H1 (cell line): Measurements from ENCODE around the gene MORF4L1. TPM values are rescaled to one million over a fixed set of nuclear protein-coding genes. Genes with fewer than 3 reads are reported as not detected.

Experiments
- CTCF ChIA-PET: fragments of 300-600 bp; sonication (Branson Sonifier 250); formaldehyde crosslinking; loops from one replicate; lab custom pipeline; 2021; ENCODE audit not compliant: partially characterized antibody; lab: Charles Lee
- POLR2A ChIA-PET: fragments of 300-600 bp; sonication (Branson Sonifier 250); formaldehyde crosslinking; loops from one replicate; lab custom pipeline; 2021; ENCODE audit warnings: inconsistent platforms; ENCODE audit not compliant: partially characterized antibody; lab: Charles Lee
- DNase-seq, 2 experiments: peaks; one replicate each; pipeline versions ENCODE4 v3.0.0 to v3.0.0-alpha.2; 2010 to 2022; ENCODE audit warnings: low spot score in 2 of 2, low read depth in 1 of 2, mixed read lengths in 1 of 2
- FAIRE-seq: peaks from 2 replicates; lab custom pipeline; 2011; peaks lifted over from hg19 to GRCh38; lab: Jason Lieb, UNC
- H2AFZ ChIP-seq: 2 replicates; pipeline ENCODE4 v1.8.1; 2012; ENCODE audit warnings: low read length, inconsistent platforms
- H2AK5ac ChIP-seq: 2 replicates; pipeline ENCODE4 v1.6.1; 2013; ENCODE audit warnings: low read depth, low read length
- H2BK120ac ChIP-seq: replicated peaks from 2 replicates; pipeline ENCODE3; 2013; ENCODE audit warnings: low read depth, low read length, inconsistent platforms
- H2BK12ac ChIP-seq: 2 replicates; pipeline ENCODE4 v1.6.1; 2013; ENCODE audit warnings: low read depth, low read length
- H2BK15ac ChIP-seq: 2 replicates; pipeline ENCODE4 v1.6.1; 2013; ENCODE audit warnings: low read length
- H2BK20ac ChIP-seq: 2 replicates; pipeline ENCODE4 v1.6.1; 2013; ENCODE audit warnings: low read length
- H2BK5ac ChIP-seq: 2 replicates; pipeline ENCODE4 v1.6.1; 2013; ENCODE audit warnings: low read depth, low read length
- H3K14ac ChIP-seq: 2 replicates; pipeline ENCODE4 v1.6.1; 2013; ENCODE audit warnings: inconsistent platforms; ENCODE audit not compliant: insufficient read length
- H3K18ac ChIP-seq: 2 replicates; pipeline ENCODE4 v1.6.1; 2013; ENCODE audit warnings: low read length; ENCODE audit errors: extremely low read depth
- H3K23ac ChIP-seq: 2 replicates; pipeline ENCODE4 v1.6.1; 2013; ENCODE audit warnings: inconsistent platforms; ENCODE audit not compliant: insufficient read length
- H3K23me2 ChIP-seq: 2 replicates; pipeline ENCODE4 v1.6.1; 2013; ENCODE audit warnings: low read depth, low read length
- H3K27ac ChIP-seq: 2 replicates; pipeline ENCODE4 v1.6.1; 2011; ENCODE audit warnings: low read depth, low read length, inconsistent platforms
- H3K27me3 ChIP-seq, 4 experiments: replicated peaks in 1 of 4; 1 replicate in 1 of 4; 2 replicates in 3 of 4; pipeline versions ENCODE4 v1.6.1 to v1.8.1; 2011 to 2013; ENCODE audit warnings: low read length in 3 of 4, mild to moderate bottlenecking in 3 of 4, inconsistent platforms in 2 of 4, mixed read lengths in 2 of 4, moderate library complexity in 1 of 4; ENCODE audit not compliant: control insufficient read depth in 3 of 4, insufficient read depth in 3 of 4; ENCODE audit errors: extremely low read depth in 1 of 4
- H3K36me3 ChIP-seq, 4 experiments: 2 replicates each; pipeline versions ENCODE4 v1.6.1 to v1.8.1; 2011 to 2013; ENCODE audit warnings: mild to moderate bottlenecking in 4 of 4, low read length in 3 of 4, moderate library complexity in 2 of 4, control low read depth in 1 of 4, inconsistent platforms in 1 of 4; ENCODE audit not compliant: insufficient read depth in 4 of 4, control insufficient read depth in 2 of 4
- H3K4ac ChIP-seq: replicated peaks from 2 replicates; pipeline ENCODE3; 2013; ENCODE audit warnings: low read length, low read depth, mixed read lengths, inconsistent platforms; ENCODE audit not compliant: insufficient read length
- H3K4me1 ChIP-seq, 4 experiments: replicated peaks in 1 of 4; 1 replicate in 1 of 4; 2 replicates in 3 of 4; pipeline versions ENCODE4 v1.6.1 to v1.8.1; 2011 to 2013; ENCODE audit warnings: low read length in 3 of 4, inconsistent platforms in 2 of 4, mixed read lengths in 1 of 4; ENCODE audit not compliant: insufficient read depth in 4 of 4, control insufficient read depth in 3 of 4
- H3K4me2 ChIP-seq, 2 experiments: 2 replicates each; pipeline versions ENCODE4 v1.6.1 to v1.8.1; 2011 to 2013; ENCODE audit warnings: low read depth in 2 of 2, low read length in 2 of 2, control low read depth in 1 of 2, inconsistent platforms in 1 of 2, mild to moderate bottlenecking in 1 of 2; ENCODE audit not compliant: insufficient read depth in 1 of 2
- H3K4me3 ChIP-seq, 4 experiments: fragments of 200-600, 300-600 bp in 1 of 4; sonication (generic), shearing (Covaris generic), sonication (Bioruptor Twin) in 1 of 4; 2 replicates each; pipeline versions ENCODE4 v1.5.1 to v1.8.1; 2011 to 2016; ENCODE audit warnings: low read length in 4 of 4, low read depth in 3 of 4, control low read depth in 2 of 4, inconsistent platforms in 2 of 4, mild to moderate bottlenecking in 2 of 4, mixed read lengths in 1 of 4, moderate library complexity in 1 of 4; ENCODE audit not compliant: insufficient read depth in 2 of 4; ENCODE audit errors: extremely low read depth in 1 of 4
- H3K56ac ChIP-seq: replicated peaks from 2 replicates; pipeline ENCODE3; 2013; ENCODE audit warnings: low read depth, mild to moderate bottlenecking, mixed read lengths, low read length, inconsistent platforms; ENCODE audit not compliant: insufficient read length
- H3K79me1 ChIP-seq: 2 replicates; pipeline ENCODE4 v1.6.1; 2013; ENCODE audit warnings: low read depth, low read length, control low read depth
- H3K79me2 ChIP-seq, 2 experiments: 2 replicates each; pipeline versions ENCODE4 v1.6.1 to v1.8.1; 2012 to 2013; ENCODE audit warnings: low read length in 2 of 2, mild to moderate bottlenecking in 2 of 2, inconsistent platforms in 1 of 2; ENCODE audit not compliant: insufficient read depth in 2 of 2, control insufficient read depth in 1 of 2
- H3K9ac ChIP-seq, 4 experiments: replicated peaks in 1 of 4; 1 replicate in 1 of 4; 2 replicates in 3 of 4; pipeline versions ENCODE4 v1.6.1 to v1.8.1; 2011 to 2013; ENCODE audit warnings: low read depth in 3 of 4, low read length in 3 of 4, control low read depth in 2 of 4, mild to moderate bottlenecking in 2 of 4, moderate library complexity in 2 of 4, inconsistent platforms in 1 of 4; ENCODE audit errors: extremely low read depth in 1 of 4
- H3K9me3 ChIP-seq, 2 experiments: 2 replicates each; pipeline versions ENCODE4 v1.6.1 to v1.8.1; 2012 to 2013; ENCODE audit warnings: mild to moderate bottlenecking in 2 of 2, moderate library complexity in 2 of 2, control low read depth in 1 of 2, inconsistent platforms in 1 of 2, low read depth in 1 of 2, low read length in 1 of 2, mixed read lengths in 1 of 2; ENCODE audit not compliant: insufficient read depth in 2 of 2
- H4K20me1 ChIP-seq, 2 experiments: replicated peaks in 1 of 2; 2 replicates each; pipeline versions ENCODE3 to v1.8.1; 2011 to 2013; ENCODE audit warnings: inconsistent platforms in 2 of 2, low read length in 2 of 2, mild to moderate bottlenecking in 1 of 2; ENCODE audit not compliant: insufficient read depth in 2 of 2, control insufficient read depth in 1 of 2
- H4K5ac ChIP-seq: 2 replicates; pipeline ENCODE4 v1.6.1; 2013; ENCODE audit warnings: low read length, low read depth, mixed read lengths, inconsistent platforms; ENCODE audit not compliant: insufficient read length
- H4K8ac ChIP-seq: 2 replicates; pipeline ENCODE4 v1.8.0; 2013; ENCODE audit warnings: mild to moderate bottlenecking, moderate library complexity, low read length, inconsistent platforms; ENCODE audit not compliant: insufficient read depth; ENCODE audit errors: extremely low read depth
- H4K91ac ChIP-seq: replicated peaks from 2 replicates; pipeline ENCODE3; 2013; ENCODE audit warnings: low read length, mixed read lengths, inconsistent platforms; ENCODE audit not compliant: insufficient read length
- FOSL1 ChIP-seq: IDR thresholded peaks from 2 replicates; pipeline ENCODE4 v1.6.1; 2011; ENCODE audit warnings: mild to moderate bottlenecking, low read depth, low read length, moderate library complexity; ENCODE audit not compliant: insufficient read depth
- RAD21 ChIP-seq, 2 experiments: IDR thresholded peaks in 1 of 2; conservative IDR thresholded peaks in 1 of 2; 2 replicates each; pipeline ENCODE4 v1.6.1; 2011; ENCODE audit warnings: low read depth in 2 of 2, low read length in 2 of 2, improper control_type of control experiment in 1 of 2, inconsistent platforms in 1 of 2, mild to moderate bottlenecking in 1 of 2, moderate library complexity in 1 of 2
- SUZ12 ChIP-seq: fragments of 200-600 bp; sonication (generic); IDR thresholded peaks from 2 replicates; pipeline ENCODE4 v1.6.1; 2012; ENCODE audit warnings: mild to moderate bottlenecking, inconsistent platforms, low read length, moderate library complexity, mixed read lengths
- WGBS, 2 experiments: shearing (Covaris generic) in 1 of 2; methylation state at CpG; one replicate each; pipeline versions ENCODE4 v1.1.6 to v1.1.7; 2013 to 2015; ENCODE audit warnings: low lambda C conversion rate in 2 of 2, mixed read lengths in 2 of 2, inconsistent platforms in 1 of 2, low coverage in 1 of 2, missing lambda C conversion rate in 1 of 2; ENCODE audit not compliant: insufficient replicate concordance in 2 of 2, insufficient coverage in 1 of 2, insufficient read length in 1 of 2; ENCODE audit errors: extremely low coverage in 1 of 2, missing lambda C conversion rate in 1 of 2; 5-methylcytosine and 5-hydroxymethylcytosine counted together
- polyA plus RNA-seq, 7 experiments: library from polyadenylated mRNA; depleted of rRNA in 3 of 7; stranded (reverse) in 5 of 7; unstranded in 2 of 7; fragments of >200 nt in 5 of 7; fragments of 200-250 nt in 2 of 7; gene quantifications; 1 replicate in 5 of 7; 2 replicates in 1 of 7; 4 replicates in 1 of 7; pipeline versions ENCODE4 v1.2.1 to v1.2.3, GENCODE V29; 2011 to 2013; ENCODE audit warnings: missing spikeins in 2 of 7, mixed read lengths in 2 of 7
- total RNA-seq: library from RNA; stranded (reverse); fragmentation: NEBNext Ultra II Directional; extraction: Animal tissue kit (Norgen Biotek cat#: 25700); gene quantifications from 2 replicates; pipeline ENCODE4 v1.2.1, GENCODE V29; 2021

Gene MORF4L1
- total and polyA plus RNA-seq, 2 of the 8 experiments (the other 6 are each of a cell fraction or from before 2014, with no cell fraction given): 260 to 533 TPM

GRCh38 chr15:78929536-78930264 lies 57.0 kb downstream of the MORF4L1 start:
- Histone ChIP-seq H4K5ac (no peak overlapping the region), H3K23me2 (no peaks in the 10 kb centered on the region), H3K56ac (no peak overlapping the region), H4K20me1 (peaks cover 0 to 2% of the 10 kb centered on the region in 2 experiments), H2BK12ac (no peak overlapping the region), H2AFZ (no peak overlapping the region), H3K36me3 (peaks cover 0 to 3% (median 0%) of the 10 kb centered on the region in 4 experiments; a peak in 2 of 8 replicates), H2BK20ac (no peak overlapping the region), H3K4me2 (no peak overlapping the region), H2BK15ac (no peak overlapping the region), H3K23ac (no peak overlapping the region), H3K79me2 (no peaks in the 10 kb centered on the region), H2AK5ac (no peak overlapping the region), H4K8ac (no peak overlapping the region; the same call in 1 of the 2 replicates), H3K79me1 (no peaks in the 10 kb centered on the region), H4K91ac (no peak overlapping the region), H2BK120ac (no peak overlapping the region), H2BK5ac (no peak overlapping the region; the same call in 1 of the 2 replicates), H3K9ac (no peak overlapping the region), H3K27me3 (no peaks in the 10 kb centered on the region; a peak in 1 of 7 replicates), H3K9me3 (no peaks in the 10 kb centered on the region), H3K14ac (no peak overlapping the region), H3K4me1 (no peaks in the 10 kb centered on the region), H3K27ac (no peak overlapping the region), H3K4me3 (no peak overlapping the region), H3K4ac (no peak overlapping the region), H3K18ac (no peak overlapping the region)
- 90% methylated on average over 16 of the region's 16 CpGs; no CpG with 5 or more reads in 1 of the 2 experiments for WGBS, 2 experiments
- FAIRE-seq (no peak), DNase-seq (no peak)
- ChIA-PET POLR2A (no interaction called here), CTCF (interaction anchor here (1.1 to 1.2 kb wide), 3 partner anchors 14 to 101 kb away, joined by 3 to 4 read pairs (median 3); no protein-coding TSS in a partner anchor)
- TF ChIP-seq RAD21 (IDR thresholded peaks at IDR 0.05 in 1 of 2, conservative IDR thresholded peaks at IDR 0.05 in 1 of 2; ENCODE audit: low read depth in 2 of 2, low read length in 2 of 2) (no peak), SUZ12 (no peak), FOSL1 (no peak)
